ENCODE measurements around the gene RALGPS1.

Gene RALGPS1

DNA sequence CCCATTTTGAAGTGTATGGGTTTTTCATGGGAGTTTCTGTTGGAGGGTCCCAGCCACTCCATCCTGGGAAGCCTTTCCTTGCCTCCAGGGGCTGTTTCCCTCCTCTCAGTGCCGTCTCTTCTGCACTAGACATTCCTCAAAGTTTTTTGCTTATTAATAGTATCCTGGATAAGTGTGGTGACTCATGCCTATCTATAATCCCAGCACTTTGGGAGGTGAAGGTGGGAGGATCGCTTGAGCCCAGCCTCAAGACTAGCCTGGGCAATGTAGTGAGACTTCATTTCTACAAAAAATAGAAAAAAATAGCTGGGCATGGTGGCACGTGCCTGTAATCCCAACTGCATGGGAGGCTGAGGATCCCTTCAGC is 43.1 kb downstream of the RALGPS1 start:
- no peak for DNase-seq

DNA sequence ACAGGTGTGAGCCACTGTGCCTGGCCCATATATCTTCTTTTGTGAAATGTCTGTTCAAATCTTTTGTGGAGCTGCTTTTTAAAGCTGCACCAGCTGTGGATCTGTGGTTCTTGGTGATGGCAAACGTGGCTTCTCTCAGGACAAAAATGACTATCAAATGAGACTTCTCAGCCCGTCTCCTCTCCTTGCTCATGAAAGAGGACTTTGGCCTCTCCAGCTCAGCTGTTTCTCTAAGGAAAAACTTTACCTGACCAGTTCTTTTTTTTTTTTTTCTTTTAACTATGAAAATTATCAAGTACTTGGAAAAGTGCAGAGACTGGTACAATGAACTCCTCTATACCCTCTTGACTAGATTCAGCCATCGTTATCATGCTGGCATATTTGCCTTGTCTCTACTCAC is 44.8 kb downstream of the RALGPS1 start:
- DNase-seq, result no peak

DNA sequence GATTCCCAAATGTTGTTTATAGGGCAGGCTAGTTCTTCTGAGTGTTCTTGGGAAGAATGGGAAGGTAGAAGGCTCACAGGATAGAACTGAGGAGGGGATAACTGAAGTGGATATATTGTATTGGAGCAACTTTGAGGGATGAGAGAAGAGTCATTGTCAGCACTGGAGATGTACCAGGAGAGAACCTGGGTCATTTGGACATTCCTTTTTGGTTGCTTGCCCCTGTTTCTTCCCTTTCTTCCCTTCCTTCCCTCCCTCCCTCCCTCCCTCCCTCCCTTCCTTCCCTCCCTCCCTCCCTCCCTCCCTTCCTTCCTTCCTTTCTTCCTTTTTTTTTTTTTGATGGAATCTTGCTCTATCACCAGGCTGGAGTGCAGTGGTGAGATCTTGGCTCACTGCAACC is 45.3 kb downstream of the RALGPS1 start:
- DNase-seq, result no peak

DNA sequence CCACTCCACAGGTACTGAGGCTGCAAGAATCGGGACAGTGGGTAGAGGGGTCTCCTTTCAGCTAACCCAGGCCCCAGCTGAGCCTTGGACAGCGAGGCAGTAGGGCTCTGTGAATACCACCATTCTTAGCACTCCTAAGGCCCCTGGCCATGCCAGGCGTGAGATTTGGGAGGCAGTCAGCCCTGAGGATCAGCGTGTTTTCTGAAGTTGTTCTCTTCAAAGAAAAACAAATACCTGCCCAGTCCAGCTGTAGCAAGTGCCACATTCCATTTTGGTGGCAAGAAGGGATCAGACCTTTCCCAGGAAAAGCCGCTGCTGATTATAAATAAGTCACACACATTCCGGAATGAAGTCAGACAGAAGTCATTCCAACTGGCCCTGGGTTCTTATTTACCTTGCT is 47.8 kb downstream of the RALGPS1 start:
- no peak for DNase-seq

DNA sequence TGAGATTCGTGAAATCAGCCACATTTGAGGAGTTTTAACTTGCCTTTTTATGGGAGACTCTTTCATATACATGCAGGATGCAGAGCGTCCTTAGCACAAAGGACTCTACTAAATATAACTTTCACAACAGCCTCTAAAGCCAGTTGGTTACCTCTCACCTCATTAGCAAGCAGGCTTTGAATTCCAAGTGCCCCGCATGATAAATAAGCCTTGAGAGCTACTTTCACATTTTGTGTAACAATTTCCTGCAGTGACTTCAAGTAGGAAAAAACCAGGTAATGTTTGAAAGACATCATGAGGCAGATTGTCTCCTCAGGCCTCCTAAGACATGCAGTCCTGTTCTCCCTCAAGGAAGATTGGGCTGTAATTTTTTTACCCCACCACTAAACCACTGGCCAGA is 50.5 kb downstream of the RALGPS1 start:
- no peak for DNase-seq

DNA sequence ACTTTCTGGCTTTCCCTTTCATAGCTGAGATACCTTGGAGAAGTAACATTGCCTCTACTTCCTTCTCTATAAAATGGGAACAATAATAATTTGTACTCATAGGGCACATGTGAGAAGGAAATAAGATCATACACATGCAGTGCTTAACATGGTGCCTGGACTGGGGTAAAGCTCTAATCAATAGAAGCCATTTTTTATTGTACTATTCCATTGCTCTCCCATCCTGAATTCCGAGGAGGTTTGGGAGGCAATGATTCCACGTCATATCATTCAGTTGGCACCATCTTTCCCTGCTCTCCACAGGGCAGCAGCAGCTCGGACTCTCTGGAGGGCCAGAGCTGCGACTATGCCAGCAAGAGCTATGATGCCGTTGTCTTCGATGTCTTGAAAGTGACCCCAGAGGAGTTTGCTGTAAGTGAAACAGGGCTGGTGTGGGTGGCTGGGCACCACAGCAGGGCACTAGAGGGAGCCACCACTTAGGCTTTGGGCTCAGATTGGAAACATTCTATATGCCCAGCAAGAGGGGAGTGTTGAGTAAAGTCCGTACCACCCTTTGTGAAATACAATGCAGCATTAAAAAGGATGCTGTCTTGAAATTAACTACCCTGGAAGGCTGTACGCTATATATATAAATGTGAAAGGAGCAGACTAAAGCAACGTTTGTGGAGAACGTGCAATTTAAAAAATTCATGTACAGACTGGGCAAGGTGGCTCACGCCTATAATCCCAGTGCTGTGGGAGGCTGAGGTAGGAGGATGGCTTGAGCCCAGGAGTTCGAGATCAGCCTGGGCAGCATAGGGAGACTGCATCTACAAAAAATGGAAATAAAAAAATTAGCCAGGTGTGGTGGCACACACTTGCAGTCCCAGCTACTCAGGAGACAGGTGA is 51.2 kb downstream of the RALGPS1 start:
- DNase-seq, result peak; percentile 53 to 67 (median 60)

DNA sequence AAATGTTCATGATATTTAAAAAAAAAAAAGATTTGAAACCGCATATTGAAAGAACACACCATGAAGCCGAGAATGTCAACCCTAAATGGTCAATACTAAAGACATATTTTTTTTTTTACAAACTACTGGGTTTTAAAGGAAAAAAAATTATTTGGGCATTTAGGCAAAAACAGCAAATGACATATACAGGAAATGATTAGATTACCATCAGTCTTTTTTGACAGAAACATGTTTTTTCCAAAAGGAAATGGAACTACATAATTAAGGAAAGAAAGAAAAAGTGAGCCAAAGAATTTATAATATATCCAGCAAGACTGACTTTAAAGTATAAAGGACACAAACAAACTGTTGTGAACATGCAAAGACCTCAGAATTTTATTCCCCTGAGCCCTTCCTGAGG is 56.7 kb downstream of the RALGPS1 start:
- no peak for DNase-seq

DNA sequence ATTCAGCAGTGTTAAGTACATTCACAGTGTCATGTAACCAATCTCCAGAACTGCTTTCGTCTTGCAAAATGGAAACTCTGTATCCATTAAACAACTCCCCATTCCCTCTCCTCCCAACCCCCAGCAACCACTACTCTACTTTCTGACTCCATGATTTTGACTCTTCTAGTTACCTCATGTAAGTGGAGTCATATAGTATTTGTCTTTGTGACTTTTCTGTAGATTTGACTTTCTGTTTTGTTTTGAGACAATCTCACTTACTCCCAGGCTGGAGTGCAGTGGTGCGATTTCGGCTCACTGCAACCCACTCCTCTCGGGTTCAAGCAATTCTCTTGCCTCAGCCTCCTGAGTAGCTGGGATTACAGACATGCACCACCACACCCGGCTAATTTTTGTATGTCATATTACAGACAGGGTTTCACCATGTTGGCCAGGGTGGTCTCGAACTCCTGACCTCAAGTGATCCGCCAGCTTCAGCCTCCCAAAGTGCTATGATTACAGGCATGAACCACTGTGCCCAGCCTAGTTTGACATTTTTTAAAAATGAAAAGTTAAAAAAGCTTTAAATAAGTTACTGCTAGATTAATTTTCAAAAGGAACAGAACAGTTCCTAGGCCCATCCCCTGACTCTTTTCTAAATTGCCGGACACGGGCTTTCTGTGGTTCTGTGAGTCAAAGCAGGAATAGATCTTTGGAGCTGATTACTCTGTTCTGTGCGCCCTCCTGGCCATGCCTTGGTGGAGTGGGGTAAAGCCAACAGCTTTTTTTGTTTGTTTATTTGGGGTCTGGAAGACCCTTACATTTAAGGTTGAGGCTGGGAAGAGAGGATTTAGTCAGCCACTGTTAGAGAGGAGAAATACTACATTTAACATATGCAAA is 59.3 kb downstream of the RALGPS1 start:
- DNase-seq, result no peak

DNA sequence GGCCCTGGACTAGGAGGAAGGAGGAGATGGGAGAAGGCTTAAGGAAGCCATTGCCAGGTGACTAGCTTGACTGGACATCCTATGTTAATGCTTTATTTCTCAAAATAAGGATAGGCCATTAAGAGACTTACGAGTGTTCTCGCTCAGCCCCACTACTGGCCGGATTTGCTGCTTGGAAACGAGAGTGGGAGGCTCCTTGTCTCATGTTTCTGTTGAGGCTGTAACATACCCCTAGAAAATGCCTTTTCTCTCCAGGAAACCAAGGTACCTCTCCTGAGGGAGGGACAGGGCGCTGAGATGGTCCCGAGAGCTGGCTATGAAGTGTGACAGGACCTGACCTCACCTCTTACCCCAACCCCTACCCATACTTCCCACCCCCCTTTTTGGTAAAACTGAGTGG is 60.0 kb downstream of the RALGPS1 start:
- no peak for DNase-seq

DNA sequence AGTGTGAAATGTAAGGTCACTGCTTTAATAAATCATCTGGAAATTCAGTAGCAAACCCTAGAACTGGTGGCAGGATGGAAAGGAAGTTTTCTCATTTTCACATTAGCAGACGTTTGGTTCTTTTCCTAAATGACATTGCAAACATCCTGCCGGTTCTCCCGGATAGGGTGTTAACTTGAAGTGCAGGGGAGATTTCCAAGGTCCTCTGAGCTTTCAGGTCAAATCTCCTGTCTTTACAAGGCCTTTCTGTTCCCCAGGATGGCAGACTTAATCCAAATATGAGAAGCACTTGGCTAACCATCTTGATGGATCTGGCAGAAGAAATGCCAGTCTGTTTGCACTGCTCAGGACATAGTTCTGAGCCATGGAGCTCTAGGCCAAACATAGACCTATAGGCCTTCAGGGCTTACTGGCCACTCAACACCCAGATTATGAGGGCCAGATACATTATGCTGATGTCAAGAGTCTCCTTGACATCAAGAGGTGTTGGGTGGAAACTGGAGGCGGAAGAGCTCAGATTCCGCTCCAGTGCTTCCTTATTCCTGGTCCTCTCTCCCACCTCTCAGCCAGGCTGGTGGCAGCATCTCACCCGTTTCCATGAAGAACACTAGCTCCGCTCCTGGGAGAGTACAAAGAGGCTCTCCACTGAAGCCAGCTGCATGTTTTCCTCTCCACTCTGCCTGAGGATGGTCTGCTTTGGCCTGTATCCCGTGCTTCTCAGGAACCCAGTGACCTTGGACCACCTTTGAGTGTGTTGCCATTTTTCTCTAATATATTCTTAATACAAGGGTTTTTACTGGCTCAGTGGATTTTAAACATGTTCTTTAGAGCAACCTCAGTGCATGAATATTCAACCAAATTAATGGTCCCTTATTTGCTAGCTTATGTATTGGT is 61.0 kb downstream of the RALGPS1 start:
- no peak for DNase-seq

DNA sequence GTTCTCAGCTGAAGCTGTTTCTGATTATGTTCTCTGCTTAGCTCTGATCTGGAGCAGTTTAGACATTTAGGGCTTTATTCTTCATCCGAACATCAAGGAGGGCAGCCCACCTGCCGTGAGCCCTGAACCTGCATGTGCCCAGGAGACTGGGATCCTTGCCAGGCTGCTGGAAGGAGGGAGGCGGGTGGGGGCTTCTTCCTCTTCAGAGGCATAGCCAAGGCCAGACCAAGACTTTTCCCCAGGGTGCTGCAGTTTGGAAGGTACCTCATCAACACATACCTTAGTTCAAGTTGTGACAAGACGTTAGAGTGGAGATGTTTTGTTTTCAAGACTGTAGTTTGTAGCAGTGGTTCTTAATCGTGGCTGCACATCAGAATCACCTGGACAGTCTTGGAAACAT is 64.9 kb downstream of the RALGPS1 start:
- no peak for DNase-seq

DNA sequence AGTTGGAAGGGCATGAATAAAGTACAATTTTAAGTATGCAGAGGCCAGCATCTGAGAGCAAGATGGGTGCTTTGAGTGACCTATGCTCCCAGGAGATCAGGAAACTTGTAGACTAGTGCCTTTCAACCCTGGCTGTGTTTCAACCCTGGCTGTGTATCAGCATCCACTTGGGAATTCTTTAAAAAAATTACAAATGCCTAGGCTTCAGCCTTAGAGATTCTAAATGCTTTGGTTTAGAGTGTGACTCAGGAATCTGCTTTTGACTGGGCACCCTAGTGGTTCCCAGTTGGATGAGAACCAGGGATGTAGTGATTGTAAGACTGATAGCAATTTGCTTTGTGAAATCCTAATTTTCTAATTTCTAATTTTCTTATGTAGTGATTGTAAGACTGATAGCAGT is 65.6 kb downstream of the RALGPS1 start:
- DNase-seq, result no peak

DNA sequence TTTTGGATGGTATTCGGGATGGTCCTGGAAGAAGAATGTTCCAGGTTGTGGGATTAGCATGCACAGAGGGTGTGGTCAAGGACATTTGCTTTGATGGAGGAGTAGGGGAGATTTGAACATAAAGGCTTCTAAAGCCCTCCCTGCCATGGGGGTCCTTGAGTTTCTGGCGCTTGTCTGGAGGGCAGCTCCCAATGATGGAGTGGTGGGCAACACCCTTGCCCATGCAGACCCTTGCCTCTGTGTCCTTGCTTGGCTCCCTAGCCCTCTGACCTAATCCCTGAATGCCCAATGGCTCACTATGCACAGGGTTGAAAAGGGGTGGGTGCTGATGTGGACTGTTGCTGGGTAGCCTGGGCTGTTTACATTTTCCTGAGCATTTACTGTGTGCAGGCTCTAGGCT is 66.6 kb downstream of the RALGPS1 start:
- no peak for DNase-seq

DNA sequence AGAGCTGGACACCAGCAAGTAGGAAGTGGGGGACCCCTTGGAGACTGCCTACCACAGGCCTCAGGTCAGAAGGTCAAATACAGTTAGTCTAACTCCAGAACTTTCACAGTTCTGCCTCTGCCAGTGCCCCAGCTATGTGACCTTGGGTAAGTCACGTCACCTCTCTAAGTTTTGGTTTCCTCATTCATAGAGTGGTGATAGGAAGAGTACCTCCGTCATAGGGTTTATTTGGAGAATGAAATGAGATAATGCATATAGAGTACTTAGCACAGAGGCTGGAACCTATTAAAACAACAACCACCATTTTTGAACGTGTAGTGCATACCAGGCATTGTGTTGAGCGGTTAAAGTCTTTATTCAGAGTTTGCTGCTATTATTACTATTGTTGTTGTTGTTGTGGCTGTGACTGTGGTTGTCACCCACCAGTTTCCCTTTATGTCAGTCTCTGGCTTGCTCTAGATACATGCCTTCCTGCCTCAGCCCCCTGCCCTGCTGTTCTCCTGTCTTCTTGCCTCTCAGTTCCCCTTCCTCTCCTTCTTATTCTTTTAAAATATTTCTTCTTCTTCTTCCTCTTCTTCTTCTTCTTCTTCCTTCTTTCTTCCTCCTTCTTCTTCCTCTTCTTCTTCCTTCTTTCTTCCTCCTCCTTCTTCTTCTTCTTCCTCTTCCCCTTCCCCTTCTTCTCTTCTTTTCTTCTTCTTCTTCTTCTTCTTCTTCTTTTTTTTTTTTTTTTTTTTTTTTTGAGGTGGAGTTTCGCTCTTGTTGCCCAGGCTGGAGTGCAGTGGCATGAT is 67.8 kb downstream of the RALGPS1 start:
- no peak for DNase-seq

DNA sequence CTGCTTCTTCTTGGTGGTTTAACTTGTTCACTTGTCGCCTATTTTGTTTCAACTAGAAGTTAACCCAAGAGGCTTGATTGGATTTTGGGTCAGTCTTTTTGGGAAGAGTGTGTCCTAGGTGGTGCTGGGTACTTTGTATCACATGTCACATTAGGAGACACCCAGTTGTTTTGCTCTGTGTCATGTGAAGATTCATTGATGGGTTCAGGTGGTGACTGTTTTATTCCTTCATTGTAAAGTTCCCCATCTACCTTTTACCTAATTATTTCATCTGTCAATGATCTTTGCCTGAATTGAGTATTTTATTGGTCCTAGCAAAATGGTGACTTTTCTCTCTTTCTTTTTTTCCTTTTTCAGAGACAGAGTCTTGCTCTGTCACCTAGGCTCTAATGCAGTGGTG is 69.2 kb downstream of the RALGPS1 start:
- DNase-seq, result no peak

DNA sequence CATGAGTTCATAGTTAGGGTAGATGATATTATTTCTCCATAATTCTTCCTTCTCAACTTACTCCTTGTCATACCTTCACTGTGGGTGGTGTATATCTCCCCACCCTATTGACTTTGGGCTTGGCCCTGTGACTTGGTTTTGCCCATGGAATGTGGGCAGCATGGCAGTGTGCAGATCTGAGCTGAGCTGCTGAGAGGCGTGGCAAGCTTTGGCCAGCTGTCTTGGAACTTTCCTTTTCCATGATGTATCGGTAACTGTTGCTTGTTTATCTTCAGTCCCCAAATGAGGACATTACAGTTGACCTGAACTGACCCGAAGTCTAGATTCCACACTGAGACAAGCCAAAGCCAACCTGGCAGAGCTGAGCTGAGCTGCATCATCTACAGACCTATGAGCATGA is 70.4 kb downstream of the RALGPS1 start:
- no peak for DNase-seq

DNA sequence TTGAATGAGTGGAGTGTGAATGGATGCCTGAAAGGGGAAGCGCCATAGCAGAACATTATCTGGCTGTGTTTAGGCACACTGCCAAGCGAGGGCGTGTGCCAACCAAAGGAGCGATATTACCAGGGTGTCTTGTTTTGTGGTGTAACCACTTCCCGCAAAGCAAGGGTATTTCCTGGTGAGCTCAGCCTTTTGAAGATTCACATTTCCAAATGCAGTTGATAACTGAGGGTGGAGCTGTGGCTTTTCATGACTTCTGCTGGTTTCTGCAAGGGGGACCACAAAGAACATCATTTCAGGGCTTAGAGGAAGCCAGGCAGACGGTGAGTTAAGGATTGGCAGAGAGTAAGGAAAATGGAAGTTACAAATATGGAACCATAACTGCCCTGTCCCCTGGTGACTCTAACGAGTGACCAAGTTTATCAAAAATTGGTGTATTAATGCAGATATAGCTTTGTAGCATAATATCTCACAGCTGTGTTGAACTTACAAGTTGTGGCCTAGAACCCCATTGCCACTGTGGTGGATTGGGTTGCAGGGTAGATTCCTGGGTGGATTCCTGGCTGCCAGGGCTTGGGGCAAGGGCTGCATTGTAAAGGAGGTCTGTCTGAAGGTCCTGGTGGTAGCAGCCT is 71.4 kb downstream of the RALGPS1 start:
- DNase-seq, result peak; percentile 94 to 97 (median 96)

DNA sequence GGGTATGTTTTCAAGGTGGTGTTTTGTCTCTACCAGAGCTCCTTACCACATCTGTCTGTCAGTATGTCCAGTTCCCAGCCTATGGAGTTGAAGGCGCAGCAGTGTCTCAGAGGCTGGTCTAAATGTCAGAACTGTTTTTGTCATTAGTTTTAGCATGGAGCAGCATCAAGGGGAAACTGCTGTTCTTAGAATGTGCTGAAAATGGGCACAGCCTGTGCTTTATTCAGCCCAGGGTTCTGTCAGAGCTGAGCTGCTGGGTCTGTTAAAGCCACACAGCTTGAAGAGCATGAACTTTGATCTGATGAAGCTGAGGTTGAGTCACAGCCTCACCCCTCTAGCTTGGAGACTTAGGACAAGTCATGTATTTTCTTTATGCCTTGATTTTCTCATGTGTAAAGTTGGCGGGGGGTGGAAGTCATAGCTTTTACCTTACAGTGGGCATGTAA is 71.9 kb downstream of the RALGPS1 start:
- peak in 2 of 3 donors; percentile 37 for DNase-seq

DNA sequence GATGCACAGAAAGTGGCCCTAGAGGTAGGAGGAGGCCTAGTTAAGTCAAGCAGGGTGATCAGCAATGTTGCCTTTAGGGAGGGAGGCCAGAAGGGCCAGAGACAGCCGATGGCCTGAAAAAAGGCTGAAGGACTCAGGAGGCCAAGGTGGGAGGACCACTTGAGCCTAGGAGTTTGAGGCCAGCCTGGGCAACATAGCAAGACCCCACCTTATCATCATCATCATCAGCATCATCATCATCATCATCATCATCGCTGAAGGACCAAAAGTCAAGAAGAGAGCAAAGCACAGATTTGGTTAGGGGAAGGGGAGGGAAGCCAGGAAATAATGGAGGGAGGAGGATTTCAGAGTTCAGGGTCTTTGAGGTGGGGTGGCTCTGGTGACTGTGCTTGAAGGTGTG is 74.3 kb downstream of the RALGPS1 start:
- no peak for DNase-seq

DNA sequence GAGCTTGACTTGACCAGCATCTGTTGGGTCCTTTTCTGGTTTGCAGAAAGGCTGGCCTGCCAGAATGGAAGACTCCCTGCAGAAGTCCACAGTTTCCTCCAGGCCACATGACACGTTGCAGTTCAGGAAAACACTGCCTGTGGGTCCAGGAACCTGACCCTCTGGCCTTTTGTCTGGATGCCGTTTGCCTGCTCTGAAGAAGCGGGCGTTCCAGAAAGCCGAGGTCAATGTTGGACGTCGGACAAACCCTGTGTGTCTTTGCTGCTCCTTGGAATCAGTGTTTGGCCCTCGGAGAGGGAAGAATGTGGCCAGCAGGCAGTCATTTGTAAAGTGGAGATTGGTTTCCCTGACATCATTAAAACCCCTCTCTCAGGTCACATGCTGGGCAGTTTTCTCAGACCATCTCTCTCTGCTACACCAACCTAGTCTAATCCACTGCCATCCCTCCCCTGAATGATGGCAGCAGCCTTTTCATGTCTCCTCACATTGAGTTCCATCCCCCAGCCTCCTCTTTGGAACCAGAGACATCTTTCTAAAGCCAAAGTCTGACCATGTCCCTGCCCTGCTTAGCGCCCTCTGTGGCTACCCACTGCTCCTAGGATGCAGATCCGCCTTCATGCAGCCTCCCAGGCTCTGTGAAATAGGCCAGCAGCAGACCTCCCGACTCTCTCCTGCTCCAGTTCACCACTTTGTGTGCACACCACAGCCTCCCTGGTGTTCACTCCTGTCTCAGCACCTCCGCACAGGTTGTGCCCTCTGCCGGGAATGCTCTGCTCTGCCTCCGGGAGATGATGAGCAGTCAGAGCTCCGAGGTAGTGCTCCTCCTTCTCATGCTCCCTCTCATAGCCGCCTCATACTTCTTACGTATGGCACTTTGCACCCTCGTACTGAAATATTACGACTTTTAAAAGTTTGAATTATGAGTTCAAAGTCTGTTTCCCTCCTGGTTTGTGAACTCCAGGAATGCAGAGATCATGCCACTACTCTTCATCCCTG is 75.6 kb downstream of the RALGPS1 start:
- DNase-seq, result no peak

Measured in suppressor macrophage treated with lipopolysaccharide for 1 hour (primary cell).